NCI-H82 (cell line): ENCODE results near the gene IFIT2.
"Not testable (repeated sequence)": the region's sequence is repeated elsewhere in the genome, so short reads cannot be mapped to it uniquely, and the experiment has no call there.

Experiments used
- DNase-seq: peaks from one replicate; lab custom pipeline; 2025; lab: John Stamatoyannopoulos, UW

The IFIT2 gene

DNA sequence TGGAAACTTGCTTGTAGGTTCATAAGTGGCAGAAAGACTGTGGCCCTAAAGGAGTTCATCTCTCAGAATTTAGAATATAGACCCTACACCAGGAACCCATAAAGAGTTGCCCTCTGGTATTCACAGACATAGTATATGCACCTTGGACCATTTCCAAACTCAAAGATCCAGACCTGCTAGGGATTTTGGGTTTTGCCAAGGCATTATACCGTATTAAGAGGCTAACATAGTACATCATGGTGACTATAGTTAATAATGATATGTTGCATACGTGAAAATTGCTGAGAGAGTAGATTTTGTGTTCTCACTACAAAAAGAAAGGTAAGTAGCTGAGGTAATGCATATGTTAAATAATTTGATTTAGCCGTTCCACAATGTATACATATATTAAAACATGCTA is 39.8 kb downstream of the IFIT2 start:
- no peak for DNase-seq

DNA sequence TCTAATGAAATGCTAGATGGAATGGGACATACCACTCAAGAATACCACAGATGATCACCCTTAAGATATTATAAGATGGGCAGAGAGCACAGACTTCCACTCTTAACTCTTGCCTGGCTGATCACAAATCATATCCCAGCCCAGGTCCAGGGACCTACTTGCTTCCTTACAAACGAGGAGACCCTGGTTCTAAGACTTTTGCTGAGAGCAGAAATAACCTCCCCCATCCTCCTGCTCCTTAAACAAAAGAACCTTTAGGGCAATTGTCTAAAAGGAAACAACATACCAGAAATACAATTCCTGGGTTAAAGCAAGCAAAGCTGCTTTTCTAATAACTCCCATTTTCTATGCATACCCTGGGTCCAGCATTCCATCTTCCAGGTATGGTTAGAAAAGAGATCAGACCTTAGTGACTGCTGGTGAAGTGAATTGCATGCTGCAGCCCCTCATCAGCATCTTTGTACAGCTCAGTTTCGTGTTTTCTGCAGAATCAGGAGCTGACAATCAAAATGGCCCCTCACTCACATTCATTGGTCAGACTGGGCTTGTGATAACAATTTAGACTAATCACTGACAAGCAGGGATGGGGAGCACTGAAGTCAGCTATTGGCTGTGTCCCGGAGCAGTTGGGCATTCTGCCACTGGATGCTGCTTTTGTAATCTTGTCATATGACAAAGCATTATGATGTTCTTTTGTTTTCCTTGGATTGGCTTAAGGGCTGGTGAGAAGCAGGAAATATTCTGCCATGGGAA is 40.5 kb downstream of the IFIT2 start:
- DNase-seq: no peak

DNA sequence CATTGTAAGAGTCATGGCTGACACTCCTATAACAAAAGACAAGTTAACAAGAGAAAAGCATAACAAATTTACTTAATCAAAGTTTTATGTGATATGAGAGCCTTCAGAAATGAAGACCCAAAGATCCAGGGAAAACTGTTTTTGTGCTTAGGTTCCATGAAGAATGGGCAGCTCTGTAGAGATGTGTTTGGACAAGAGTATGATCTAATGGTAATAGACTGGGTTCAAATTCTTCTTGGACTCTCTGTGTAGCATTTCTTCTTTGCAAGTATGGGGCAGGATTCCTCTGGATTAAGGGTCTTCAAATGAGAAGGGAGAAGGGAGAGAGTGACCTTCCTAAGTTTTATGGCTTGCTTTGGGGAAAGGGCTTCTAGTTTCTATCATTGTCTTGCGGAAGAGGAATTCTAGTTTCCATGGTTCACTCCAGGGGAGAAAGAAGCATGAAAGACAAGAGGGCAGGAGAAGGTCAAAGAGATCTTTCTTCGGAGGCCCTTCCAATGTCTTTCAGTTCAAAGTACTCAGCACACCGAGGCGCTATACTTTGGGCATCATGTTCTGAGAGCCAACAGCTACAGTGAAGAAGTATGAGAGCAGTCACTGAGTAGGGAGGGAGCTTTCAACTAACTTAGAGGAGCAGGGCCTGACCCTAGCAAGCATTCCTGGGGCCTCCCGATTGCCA is 41.4 kb downstream of the IFIT2 start:
- DNase-seq: no peak

DNA sequence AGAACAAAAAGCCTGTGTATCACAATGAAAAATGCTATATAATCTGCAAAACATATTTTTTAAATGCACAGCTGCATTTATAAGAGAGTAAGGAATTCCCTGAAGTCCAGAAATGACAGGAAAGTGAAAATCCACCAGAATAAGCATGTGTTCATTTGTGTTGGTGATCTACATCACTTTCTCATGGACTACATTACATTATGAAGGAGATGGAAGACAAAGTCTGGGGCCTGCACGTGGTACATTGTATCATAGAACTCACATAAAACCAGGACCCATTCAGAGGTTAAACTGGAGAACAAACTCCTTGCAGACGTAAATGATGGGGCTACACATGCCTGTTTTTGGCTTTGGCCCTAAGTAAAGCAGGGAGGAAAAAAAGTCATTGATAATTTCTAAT is 42.3 kb downstream of the IFIT2 start:
- DNase-seq: no peak

DNA sequence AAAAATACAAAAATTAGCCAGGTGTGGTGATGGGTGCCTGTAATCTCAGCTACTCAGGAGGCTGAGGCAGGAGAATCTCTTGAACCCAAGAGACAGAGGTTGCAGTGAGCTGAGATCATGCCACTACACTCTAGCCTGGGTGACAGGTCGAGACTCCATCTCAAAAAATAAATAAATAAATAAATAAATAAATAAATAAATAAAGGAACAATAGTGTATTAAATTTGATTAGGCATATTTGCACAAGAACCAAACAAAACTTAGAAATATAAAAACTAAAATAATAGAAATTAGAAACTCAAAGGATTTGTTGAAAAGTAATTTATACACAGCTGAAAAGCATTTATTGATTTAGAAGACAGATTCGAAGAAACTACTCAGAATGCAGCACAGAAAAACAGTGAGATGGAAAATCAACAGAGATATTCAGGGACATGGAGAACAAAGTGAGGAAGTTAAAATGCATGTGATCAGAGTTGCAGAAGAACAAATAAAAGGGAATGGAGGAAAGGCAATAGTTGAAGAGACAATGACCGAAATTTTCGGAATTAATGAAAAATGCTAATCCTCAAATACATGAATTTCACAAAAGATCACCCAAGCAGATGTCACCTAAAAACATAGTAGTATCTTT is 43.6 kb downstream of the IFIT2 start:
- DNase-seq: no peak

DNA sequence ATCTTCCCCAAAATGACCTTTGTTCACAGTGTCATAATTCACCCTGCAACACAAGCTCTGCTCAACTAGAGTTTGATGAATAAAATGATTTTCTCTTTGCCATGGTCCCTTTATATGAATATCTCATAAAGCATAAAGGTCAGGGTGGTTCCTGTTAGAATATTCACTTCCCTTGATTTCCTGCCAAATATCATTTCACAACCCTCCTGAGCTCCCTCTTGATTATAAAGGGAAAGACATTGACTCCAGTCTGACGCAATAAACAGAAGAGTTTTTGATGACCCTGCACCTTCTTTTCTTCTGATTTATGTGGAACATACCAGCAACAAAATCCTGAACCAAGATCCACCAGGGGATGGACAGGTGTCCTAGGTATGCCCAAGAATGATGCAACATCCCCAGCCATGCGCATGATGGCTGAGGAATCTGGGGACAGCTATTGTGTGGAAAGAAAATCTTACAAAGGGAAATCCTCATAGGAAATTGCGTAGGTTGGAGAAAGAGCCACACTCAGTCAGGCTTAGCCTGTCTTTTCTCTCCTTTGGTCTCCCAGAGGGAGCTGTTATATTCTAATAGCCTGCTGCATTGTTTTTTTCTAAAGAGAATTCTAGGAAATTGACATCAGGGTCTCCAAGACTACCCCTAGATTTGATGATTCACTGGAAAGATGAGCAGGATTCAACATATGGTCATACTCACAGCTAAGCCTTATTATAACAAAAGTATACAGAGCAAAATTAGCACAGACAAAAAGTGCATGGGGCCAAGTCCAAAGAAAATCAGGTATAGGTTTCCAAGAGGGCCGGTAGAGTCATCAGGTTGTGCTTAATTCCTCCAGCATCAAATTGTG is 44.8 kb downstream of the IFIT2 start:
- no peak for DNase-seq

DNA sequence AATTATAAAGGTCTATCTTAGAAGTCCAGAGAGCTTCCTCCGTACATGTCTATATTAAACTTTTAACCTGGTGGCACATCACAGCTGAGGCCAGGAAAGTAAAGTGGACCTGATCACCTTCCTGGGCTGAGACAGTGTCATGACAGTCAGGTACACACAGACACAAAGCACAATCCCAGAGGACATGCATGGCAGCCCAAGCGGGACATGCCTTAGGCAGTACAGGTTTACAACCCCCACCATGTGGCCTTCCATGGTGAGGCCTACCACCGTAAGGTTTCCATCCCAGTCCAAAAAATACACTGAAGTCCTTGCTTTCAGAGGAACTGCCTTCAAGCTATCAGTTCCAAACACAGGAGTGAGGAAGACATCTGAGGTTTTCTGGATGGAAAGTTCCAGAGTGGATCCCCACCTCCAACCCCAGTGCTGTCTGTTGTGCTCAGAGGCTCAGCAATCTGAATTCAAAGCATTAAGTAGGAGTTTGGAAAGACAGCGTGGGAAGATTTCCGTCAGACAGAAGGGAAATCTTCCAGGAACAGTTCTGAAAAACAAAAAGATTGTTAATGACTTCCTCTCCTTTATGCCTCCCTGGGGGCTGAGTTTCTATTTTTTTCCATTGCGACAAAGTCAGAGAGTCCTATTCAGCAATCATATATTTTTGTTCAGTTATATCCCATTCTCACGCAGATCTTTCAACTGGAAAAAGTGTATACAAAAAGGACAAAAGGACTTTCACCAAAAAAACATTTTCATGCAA is 46.0 kb downstream of the IFIT2 start:
- no peak for DNase-seq

DNA sequence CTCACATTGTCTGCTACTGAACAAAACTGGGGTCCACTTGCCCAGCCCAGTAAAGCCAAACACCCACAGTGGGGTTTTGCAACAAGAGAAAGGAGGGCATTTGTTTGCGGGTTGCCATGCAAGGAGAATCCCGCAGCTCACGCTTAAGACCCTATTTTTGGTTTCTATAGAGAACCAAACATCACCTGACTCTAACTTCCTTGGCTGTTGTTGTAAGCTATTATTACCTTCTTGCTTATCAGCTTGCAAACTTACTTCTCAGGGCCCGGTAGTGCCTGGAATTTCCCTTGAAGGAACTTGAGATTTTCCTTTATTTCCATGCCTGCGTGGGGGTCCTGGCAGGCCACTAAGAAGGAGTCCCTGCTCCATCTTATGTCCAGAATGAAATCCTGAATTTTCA is 46.6 kb downstream of the IFIT2 start:
- DNase-seq: no peak

DNA sequence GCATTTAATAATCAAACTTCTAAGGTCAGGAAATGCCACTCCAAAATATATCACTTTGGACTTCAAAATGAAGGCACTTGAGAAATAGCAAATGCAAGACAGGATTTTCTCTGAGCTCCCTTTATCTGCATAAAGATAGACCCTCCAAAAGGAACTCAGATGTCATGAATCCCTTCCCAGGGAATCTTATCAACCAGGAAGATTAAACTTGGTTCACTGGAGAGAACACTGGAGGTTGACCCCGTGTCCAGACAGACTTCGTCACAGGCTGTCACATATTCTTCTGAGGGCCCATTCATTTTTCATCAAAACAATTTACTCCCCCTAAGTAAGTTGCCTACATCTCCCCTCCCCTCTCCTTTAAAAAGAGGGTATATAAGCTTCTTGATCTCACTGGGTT is 47.1 kb downstream of the IFIT2 start:
- no peak for DNase-seq

DNA sequence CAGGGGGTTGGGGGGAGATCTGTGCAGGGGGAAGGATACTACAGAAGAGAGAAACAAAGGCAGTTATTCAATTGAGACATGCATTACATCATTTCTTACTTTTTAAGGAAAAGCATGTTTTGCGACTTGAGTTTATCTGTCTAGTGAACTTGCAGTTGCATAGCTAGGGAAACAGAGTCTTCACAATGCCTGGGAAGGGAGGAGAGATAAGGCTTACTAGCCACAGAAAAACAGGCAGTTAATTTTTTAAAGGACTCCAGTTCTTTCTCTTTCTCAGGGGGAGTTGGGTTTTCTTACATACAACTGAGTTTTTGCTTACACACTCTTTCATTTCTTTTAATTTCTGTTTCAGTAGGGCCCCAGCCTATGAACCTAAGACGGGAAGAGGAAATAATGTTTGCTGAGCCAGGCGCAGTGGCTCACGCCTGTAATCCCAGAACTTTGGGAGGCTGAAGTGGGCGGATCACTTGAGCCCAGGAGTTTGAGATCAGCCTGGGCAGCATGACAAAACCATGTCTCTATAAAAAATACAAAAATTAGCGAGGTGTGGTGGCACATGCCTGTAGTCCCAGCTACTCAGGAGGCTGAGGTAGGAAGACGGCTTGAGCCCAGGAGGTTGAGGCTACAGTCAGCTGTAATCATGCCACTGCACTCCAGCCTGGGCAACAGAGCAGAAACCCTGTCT is 48.9 kb downstream of the IFIT2 start:
- DNase-seq: not testable (repeated sequence)

DNA sequence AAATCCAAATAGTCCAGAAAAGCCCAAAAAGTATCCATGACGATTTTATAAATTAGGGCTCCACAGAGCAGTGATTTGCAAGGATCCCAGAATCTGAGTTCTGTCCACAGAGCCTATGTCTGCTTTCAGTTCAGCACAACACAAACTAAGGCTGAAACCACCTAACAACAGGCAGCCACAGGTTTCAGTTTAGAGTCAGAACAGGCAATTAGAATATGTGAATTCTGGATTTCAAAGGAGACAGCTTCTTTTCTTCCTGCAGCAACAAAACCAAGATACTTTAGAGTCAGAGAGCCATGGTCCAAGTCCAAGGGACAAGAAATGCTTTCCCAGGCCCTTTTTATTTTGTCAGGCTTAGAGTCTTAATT is 49.5 kb downstream of the IFIT2 start:
- DNase-seq: no peak

DNA sequence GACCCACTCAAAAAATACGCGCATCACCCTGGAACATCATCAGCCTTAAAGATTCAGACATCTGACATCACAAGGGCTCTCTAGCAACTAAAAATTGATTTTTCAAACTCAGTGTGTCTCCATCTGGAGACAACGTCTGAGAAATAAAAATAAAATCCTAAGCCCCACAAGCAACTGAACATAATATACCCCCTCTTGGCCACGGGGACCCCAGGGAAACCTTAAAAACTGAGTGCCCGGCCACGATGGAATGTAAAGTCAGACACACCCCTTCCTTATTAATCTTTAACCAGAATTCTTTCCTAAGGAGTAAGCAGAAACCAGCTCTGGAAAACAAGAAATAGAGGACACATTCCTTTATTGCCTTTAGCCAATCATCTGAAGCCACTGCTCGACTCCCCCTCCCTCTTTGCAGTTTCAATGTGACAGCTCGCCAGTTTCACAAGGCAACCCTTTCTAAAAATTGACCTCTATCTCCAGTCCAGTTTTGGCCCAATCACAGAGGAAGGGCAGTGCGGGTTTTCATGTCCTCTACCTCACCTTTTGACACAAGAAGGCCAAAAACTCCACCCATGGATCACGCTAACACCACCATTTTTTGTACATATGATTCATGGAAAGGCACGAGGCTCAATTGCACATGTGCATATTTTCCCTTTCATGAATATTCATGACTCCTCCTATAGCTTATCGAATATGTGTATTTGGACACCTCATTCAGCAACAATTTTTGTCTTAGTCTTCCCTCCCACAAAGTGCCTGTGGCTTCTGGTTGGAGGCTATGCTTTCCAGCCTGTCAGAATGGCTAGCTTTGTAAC is 50.1 kb downstream of the IFIT2 start:
- DNase-seq: no peak

DNA sequence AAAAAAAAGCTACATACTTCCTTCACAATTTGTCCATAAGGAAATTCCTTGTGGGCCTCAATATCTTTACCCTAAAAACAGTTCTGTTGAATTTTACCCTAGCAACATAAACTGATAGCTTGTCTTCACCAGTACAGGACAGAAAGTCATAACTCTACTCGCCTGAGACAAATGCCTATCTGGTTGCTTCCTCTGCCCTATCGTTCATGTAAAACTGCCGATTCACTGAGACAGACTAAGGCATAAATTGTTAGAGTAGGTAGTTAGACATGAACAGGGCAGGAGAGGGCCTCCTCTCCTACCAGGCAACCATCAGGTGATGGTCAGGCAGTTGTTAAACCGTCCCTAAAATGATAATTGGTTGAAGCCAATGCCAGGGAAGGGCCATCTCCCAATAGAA is 51.0 kb downstream of the IFIT2 start:
- no peak for DNase-seq

DNA sequence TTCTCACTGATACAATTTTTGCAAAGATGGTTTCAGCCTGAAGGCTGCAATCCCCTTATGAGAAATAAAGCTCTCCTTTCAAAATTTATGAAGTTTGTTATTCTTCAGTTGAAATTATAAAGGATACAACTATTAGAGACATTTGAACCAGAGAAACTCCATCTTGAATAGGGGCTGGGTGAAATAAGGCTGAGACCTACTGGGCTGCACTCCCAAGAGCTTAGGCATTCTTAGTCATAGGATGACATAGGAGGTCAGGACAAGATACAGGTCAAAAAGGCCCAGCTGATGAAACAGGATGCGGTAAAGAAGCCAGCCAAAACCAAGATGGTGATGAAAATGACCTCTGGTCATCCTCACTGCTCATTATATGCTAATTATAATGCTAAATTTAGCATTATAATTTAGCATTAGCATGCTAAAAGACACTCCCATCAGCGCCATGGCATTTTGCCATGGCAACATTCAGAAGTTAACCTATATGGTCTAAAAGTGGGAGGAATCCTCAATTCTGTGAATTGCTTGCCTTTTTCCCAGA is 53.6 kb downstream of the IFIT2 start:
- no peak for DNase-seq

DNA sequence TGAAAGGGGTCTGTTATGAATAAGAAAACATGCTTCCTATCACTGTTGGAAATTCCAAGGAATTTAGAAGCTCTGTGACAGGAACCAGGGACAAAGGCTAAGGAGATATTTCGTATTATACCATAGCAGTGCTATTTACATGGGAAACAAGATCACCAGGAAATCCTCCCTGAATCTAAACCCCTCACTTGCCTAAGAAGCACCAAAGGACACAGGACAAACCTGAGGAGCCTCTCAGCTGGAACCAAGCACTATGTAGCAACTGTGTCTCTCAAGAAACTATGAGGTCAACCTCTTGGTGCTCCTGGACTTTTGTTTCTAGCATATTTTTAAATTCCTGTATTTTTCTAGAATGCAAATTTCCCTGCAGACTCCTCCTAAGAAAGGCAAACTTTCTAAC is 55.2 kb downstream of the IFIT2 start:
- DNase-seq: no peak

DNA sequence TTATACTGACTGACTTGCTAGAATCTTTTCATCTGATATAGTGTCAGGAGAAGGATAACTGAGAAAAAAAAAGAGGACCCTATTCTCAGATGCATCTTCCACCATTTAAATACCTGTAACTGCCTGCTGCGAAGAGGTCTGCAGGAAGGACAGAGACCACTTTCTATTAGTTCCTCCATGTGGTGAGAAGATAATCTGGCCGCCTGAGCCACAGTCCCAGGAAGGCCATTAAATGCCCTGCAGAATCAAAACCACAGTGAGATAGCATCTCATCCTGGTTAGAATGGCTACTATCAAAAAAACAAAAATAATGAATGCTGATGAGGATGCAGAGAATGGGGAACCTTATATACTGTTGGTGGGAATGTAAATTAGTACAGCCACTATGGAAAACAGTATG is 56.1 kb downstream of the IFIT2 start:
- no peak for DNase-seq
